HT1080 (cell line): ENCODE data around the gene NEUROD1. TPM values are rescaled to one million over a fixed set of nuclear protein-coding genes. Genes with fewer than 3 reads are reported as not detected.
"Not testable (repeated sequence)": the region's sequence is repeated elsewhere in the genome, so short reads cannot be mapped to it uniquely, and the experiment has no call there.

Experiments used
- DNase-seq: peaks from one replicate; pipeline ENCODE4 v3.0.0-alpha.2; 2015; ENCODE audit warnings: low read depth
- polyA plus RNA-seq, 2 experiments: library from polyadenylated mRNA; depleted of rRNA; stranded (reverse); fragments of >200 nt; gene quantifications; 2 replicates each; pipeline ENCODE4 v1.2.3, GENCODE V29; 2015
- total RNA-seq: library from RNA; depleted of rRNA; stranded (reverse); fragments of >200 nt; shearing (Covaris generic); gene quantifications from 2 replicates; pipeline ENCODE4 v1.2.3, GENCODE V29; 2014; rRNA removed

Gene NEUROD1
- total RNA-seq: not detected in 2 replicates
- not detected in 2 replicates for polyA plus RNA-seq (2015; cell fraction: cytosol; rRNA removed)
- polyA plus RNA-seq (2015; cell fraction: nucleus; rRNA removed): not detected in 2 replicates

DNA sequence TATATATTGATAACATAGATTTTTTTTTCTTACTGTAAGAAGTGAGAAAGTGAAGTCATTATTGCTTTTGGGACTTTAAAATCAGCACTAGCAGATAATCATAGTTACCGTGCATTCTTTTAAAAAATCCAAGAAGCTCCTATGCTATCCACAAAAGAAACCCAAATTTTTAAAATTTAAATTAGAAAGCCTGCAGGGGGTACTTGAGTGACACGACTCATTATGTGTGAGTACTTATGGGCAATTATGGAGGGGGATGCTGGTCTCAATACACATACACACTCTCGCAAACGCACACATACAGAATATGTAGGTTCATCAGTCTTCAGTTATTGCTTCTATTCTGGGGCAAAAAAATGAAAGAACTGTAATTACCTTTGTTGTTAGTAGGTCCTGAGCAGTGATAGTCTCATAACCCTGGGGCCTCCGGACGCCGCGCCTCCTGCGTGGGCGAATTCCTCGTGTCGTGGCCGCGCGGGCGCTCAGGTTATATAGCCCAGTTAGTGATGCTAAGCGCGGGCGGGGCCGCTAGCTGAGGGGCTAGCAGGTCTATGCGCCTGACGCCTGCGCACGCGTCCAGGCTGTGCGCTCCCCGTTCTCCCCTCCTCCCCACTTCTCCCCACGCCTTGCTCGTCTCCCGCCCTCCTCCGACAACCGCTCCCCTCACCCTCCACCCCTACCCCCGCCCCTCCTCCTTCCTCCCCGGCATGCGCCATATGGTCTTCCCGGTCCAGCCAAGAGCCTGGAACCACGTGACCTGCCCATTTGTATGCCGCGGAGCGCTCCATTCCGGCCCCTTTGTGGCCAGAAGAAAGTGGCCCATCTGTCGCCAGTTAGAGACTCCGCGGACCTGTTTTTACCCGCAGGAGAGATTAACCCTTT lies at the start of gene NEUROD1:
NEUROD1 (minus strand) TSS at position 463 of the 882 bp plus-strand sequence. CDS start 1,657 bp downstream, outside the sequence.
- no peak for DNase-seq

DNA sequence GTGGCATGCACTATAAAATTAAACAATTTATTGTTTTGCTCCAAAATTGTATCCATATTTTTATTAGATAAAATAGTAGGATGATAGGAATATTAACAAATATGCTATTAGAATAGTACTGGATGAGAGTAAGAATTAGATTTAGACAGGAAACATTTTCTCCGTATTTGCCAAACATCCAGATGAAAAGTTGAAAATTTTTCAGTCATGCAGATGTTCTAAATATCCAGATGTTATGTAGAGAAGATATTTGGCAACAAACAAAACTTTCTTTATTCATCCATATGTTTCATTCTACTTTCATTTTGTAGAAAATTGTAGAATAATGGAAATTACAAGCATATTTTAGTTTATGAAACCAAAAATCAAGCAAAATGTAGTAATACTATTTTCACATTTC lies 45.2 kb upstream of the NEUROD1 start:
- DNase-seq: no peak

DNA sequence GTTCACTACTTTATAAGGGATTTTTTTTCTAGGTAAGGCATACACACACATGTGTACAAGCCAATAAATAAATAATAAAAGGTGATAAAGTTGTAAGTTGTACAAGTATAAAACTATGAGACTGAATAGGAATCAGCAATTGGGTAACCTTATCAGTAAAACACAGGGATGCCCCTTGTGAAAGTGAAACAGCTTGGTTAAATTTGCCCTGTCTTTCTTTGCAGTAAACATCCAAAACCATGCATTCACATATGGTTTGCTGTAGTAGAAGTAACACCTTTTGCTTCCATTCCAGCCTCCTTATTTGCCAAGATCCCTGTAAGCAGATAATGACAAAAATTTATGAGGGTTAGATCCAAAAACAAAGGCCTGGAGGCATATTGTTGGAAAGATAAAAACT lies 44.3 kb upstream of the NEUROD1 start:
- DNase-seq: no peak

DNA sequence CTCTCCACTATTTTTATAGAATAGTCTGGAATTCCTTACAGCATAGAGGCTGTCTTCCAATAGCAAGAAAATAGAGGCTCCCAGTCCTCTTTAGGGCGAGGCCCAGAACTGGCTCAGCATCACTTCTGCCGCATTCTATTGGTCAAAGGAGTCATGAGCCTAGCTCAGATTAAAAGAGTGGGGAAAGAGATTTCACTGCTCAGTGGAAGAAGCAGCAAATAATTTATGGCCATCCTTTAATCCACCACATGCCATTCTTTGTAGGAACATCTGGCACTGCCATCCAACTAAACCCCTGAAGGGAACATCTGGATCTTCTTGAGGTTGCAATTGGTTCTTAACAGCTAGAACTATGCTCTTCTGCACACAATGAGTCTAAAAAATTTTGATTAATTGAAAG lies 43.4 kb upstream of the NEUROD1 start:
- DNase-seq: no peak

DNA sequence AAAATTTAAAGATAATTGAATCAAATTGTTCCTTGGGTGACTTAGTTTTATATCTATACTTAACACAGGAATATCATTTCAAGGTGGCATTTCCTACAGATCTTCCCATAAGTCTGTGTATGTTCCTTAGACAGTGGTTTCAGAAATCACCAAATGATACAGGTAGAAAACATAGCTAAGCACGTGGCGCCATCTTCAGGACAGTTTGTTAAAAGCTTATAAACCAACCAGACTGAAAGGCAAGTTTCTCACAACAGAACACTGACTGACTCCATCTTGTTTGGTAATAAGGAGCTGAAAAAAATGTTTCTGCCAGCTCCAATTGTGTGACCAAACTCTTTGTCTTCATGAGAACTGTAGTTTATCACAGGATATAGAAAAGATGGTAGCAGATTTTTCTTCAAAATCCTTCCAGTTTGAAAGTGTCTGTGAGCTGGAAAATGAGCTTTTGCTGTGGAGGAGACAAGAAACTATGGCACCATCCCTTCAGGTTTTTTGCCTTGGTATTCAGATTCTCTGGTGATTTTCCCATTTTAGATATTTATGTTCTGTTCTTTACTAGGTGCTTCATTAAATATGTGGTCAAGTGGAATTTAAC lies 34.8 kb upstream of the NEUROD1 start:
- DNase-seq: peak; percentile 74

DNA sequence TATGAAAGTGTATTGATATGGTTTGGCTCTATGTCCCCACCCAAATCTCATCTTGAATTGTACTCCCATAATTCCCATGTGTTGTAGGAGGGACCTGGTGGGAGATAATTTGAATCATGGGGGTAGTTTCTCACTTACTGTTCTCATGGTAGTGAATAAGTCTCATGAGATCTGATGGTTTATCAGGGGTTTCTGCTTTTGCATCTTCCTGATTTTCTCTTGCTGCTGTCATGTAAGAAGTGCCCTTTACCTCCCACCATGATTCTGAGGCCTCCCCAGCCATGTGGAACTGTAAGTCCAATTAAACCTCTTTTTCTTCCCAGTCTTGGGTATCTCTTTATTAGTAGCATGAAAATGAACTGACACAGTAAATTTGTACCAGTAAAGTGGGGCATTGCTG lies 30.7 kb upstream of the NEUROD1 start:
- not testable (repeated sequence) for DNase-seq

DNA sequence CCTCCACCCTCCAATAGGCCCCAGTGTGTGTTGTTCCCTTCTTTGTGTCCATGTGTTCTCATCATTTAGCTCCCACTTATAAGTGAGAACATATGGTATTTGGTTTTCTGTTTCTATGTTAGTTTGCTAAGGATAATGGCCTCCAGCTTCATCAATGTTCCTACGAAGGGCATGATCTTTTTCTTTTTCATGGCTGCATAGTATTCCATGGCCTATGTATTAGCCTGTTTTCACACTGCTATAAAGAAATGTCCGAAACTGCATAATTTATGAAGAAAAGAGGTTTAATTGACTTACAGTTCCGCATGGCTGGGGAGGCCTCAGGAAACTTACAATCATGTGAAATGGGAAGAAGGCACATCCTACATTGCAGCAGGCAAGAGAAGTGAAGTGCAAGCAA lies 22.2 kb upstream of the NEUROD1 start:
- not testable (repeated sequence) for DNase-seq

DNA sequence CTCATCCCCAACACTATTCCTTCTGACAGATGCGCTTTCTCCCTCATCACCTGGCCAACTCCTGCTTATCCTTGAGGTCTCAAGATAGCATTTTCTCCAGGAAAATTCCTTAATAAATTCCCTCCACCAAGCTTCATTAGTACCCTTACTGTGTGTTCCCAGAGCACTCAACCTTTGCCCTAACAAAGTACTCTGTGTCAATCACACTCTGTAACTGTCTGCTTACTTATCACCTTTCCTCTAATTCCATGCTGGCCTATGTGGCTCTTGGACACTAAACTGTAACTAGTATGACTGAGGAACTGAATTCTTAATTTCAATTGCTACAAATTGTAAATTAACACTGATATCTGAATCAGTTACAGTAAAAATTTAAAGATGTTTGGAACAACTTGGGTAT lies 17.9 kb upstream of the NEUROD1 start:
- DNase-seq: no peak

DNA sequence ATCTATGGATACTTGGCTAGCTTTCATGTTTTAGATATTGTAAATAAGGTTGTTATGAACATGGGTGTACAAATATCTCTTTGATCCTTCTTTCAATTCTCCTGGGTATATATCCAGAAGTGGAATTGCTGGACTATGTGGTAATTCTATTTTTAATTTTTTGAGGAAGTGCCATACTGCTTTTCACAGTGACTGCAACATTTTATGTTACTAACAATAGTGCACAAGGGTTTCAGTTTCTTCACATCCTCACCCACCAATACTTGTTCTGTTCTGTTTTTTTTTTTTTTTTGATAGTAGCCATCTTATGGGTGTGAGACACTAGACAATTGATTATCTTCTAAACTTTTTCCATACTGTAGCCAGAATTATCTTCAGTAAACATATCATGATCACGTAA lies 17.3 kb upstream of the NEUROD1 start:
- no peak for DNase-seq

DNA sequence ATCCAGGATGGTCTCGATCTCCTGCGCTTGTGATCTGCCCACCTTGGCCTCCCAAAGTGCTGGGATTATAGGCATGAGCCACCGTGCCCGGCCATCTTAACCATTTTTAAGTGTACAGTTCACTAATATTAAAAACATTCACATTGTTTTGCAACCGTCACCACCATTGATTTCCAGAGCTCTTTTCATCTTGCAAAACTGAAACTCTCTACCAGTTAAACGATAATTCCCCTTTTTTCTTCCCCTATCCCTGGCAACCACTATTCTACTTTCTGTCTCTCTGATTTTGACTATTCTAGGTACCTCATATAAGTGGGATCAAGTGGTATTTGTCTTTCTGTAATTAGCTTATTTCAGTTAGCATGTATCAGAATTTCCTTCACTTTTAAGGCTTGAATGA lies 16.8 kb upstream of the NEUROD1 start:
- no peak for DNase-seq

DNA sequence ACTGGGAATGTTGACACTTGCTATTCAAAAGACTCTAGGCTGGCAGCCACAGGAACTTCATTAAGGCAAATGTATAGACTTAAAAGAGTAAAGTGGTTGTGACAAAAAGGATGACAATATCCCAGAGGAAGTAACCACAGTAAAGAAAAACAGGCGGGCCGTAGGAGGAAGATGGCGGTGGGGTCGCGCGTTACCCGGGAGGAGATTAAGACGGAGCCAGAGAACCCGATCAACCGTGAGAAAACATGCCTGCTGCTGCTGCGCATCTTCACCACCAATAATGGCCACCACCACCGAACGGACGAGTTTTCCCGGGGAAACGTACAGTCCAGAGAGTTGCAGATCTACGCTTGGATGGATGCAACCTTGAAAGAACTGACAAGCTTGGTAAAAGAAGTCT lies 14.0 kb upstream of the NEUROD1 start:
- no peak for DNase-seq

DNA sequence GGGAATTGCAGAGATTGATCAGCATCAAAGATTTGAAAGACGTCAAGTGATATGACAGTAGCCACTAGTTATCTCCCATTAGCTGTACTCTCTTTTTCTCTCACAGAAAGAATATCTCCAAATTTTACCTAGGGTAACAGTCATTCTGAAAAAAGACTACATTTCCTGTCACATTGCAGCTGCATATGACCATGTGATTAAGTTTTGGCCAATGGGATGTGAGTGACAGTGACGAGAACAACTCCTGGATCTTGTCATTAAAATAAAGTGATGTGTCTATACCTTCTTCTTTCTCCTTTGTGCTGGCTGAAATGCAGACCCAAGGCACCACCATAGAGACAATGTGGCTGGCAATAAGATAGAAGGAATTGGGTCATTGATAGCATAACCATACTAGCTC lies 10.5 kb upstream of the NEUROD1 start:
- DNase-seq: no peak

DNA sequence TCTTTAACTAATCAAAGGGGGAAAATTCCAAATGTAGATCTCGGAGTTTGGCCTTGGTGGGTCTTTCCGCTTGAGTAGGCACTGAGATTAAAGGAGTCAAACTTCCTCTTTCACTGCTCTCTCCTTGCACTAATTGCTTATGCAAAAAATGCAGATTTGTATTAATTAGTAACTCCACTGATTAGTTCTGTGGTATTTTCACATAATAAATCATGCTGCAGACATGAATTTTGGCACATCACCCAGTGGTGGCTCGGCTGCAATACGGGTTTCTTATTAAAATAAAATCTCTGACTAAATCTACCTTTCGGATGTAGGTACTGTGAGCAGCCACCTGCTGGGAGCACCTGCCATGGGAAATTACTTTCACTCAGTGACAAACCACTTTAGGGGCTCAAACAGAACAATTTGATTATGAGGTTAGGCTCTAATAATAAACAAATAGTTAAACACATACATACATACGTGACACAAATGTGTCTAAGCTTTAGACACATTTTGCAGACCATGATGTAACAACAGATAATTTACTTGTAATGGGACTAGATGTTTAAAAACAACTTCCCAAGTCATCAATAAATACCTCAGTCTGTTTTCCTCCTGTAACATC lies 6.4 kb upstream of the NEUROD1 start:
- DNase-seq: no peak

DNA sequence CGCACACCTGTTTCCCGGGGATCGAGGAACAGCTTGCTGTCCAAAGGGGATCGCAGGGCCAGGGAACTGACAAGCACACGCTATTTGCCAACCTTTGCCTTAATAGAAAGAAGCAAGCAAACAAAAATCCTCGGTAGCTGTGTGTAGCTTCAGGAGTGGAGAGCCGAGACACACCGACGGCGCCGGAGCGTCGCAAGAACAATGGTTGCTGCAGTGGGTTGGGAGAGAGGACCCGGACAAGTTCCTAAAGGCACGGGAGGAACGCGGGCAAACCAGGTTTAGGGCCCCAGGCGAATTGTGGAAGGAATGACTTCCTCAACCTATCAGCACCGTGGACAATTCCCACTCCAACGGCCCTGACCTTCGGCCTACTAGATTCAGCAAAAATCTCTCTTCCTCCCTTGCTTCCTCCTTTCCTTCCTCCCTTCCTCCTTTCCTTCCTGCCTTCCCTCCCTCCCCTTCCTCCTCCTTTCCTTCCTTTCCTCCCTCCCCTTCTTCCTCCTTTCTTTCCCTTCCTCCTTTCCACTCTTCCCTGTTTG lies 4.9 kb upstream of the NEUROD1 start:
- peak; percentile 9 for DNase-seq

DNA sequence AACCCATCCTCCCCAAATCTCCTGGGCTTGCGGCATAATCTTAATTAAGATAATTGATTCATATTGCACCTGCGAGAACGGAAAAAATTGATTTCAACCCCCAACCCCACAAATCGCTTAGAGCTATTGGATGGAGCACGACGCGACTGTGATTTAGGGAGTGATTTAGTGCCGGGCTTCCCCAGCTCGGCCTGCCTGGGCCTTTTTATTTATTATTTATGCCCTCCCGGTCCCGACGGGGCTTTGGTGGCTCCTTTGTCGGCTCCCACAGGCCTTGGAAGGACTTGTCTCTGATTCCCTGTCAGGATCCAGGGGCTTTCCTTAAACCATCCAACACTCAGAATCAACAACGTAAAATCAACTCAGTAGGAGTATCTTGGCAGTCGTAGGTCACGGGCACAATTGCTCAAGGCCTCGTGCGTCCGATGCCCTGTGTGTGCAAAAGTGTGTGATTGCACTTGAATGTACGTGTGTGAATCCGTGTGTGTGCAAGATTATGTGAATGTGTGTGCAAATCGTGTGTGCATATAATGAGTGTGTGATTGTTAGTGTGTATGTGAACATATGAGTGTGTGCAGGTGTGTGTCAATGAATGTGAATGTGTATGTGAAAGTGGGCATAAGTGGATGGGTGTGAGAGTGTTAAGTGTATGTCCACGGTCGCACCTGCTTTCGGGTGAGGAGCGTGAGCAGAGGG lies 4.3 kb upstream of the NEUROD1 start:
- no peak for DNase-seq

DNA sequence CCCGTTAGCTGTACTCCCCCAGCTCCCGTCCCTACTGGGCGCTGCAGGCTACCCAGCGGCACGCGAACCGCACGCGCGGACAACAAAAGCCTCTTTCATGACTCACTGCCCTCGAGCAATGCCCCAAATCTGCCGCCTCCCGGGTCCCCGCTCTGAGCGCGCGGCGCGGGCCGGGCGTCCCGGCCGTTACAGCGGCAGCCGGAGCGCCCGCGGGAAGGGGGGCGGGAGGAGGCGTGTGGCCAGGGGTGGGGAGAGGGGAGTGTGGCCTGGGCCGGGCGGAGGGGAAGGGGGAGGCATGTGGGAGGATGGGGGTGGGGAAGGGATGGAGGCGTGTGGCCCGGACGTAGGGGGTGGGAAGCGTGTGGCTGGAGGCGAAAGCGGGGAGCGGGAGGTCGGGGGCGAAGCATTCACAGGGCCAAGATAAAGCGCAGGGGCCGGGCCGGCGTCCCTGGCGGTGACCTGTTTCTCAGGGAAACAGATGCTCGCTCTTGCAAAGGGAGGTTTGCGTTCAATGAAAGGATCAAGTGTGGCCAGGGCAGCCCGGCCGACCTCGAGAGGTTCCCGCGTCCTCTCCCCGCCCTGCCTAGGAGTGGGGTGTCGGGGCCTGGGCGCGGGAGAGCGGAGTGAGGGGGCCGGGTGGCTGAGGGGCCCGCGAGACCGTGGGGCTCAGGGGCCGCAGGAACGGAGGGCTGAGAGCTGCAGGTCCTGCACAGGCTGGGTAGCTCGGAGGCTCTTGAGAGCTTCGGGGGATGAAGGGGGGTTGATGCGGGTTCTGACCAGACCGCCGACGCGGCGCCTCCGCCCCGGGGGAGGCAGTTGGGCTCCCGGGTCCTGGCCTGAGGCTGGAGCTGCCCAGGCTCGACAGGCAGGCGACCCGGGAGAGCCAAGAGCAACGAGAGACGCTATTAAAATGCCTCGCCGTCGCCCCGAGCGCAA lies 3.5 kb upstream of the NEUROD1 start:
- no peak for DNase-seq

DNA sequence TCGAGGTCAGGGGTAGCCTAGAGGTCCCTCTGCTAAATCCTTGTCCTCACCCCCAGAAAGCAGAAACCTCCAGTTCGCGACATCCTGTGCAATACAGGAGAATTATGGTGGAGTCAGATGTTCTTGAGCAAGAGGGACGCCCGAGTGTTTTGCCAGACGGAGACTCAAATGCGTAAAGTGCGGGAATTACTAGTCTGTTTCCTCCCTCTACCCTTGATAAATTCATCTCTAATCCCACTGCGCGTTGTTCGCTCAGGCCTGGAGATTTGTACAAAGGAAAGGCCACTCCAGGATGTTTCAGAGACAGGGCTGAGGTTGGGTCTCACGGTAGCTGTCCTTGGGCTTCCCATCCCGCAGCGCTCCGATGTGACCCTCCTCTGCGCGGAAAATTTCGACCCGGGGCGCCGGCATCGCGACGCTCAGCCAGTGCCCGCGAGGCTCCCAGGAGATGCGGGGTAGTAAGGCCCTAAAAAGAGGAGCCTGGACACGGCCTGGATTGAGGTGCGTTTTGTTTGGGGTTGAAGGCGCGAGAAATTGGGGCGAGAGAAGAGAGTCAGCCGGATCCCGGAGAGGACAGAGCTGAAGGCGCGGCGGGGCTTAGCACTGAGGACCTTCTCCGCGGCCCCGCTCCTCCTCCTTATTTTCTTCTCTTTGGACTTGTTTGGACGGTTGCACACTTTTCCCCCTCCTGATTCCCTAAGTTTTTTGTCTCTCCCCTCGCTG lies 2.6 kb upstream of the NEUROD1 start:
- DNase-seq: no peak

DNA sequence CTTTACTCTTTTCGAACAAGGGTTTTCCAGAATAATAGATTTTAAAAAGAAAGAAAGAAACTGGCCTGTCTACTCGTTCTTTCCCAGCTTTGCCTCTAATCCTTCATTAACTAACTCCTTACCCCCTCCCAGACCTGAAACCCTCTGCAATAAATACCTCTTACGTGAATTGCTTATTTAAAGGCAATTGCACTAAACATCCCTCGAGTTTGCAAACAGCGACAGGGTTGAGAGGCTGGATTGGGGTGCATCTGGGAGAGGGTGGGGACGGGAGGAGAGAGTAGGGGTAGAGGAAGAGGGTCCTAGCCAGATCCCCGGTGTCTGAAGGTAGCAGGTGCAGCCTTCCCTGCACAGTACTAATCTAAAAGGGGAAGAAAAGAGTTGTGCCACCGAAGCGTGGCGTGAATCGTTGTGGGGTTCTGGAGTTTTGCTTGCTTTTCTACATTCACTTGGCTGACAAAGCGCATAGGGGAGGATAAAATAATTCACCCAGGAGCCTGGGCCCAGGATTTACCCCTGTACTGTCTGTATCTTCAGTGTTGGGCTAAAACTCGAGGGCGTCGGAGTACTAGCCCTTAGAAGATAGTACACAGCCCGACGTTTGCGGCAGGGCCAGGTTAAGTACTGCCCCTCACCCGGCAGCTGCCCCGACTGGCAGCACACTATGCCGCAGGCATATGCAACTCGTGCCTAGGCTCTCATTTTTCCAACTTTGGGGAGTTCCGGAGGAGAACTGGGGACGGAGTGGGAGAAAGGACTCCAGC lies 1.9 kb upstream of the NEUROD1 start:
- no peak for DNase-seq
